Mesenteric fat pad (tissue), 1 donor: ENCODE data around the gene NECAB3. TPM values are rescaled to one million over a fixed set of nuclear protein-coding genes. Genes with fewer than 3 reads are reported as not detected.
A peak's percentile ranks its signal among the peaks of the same experiment; 100 is the strongest.

Source experiments
- DNase-seq: peaks from one replicate; pipeline ENCODE4 v3.0.0-alpha.2; 2020; ENCODE audit warnings: low spot score
- total RNA-seq: library from RNA; stranded (reverse); fragmentation: NEBNext Ultra II Directional; extraction: Animal tissue kit (Norgen Biotek cat#: 25700); gene quantifications from one replicate; pipeline ENCODE4 v1.2.1, GENCODE V29; 2021
- donor health status: DM: yes; HTN: yes; CAD: no.

NECAB3 gene
- total RNA-seq, 1 donor from 2014 or later = 22.5 TPM

DNA sequence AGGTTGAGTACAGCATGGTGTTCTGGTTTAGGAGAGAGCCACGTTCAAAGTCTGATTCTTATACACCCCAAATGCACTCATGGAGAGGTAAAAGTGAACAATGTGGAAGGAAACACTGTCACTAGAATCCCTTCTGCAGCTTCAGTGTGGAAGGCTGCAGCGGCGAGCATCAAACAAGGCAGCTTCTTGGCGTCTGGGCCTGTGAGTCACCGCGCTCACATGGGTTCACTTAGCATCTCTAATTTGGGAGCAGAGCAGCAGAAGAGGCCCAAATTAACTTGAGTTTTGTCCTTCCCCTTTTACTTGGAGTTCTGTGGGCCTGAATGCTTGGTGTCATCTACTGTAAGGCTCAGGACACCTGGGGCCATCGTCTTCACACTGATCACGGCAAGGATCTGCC, 22.9 kb upstream of the NECAB3 start:
- no peak for DNase-seq

DNA sequence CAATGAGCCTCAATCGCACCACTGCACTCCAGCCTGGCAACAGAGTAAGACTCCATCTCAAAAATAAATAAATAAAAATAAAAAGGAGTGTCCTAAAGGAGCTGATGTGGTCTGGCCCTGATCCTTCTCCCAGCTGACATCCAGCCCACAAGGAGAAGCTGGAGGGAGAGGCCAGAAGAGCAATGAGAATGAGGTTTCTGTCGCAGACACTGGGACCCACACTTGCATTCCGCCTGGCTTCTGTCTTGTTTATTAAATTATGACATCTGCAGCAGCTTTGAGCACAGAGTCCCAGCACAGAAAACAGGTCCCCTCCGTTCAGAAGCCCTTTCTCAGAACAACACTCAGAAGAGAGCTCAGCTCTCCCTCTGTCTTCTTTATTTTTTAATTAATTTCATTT, 22.2 kb upstream of the NECAB3 start:
- DNase-seq = no peak

- DNase-seq = no peak
Measured at GRCh38 chr20:33694639-33695012, 20.4 kb upstream of the NECAB3 start.

GRCh38 chr20:33693741-33694638, 19.8 kb upstream of the NECAB3 start:
- no peak for DNase-seq

GRCh38 chr20:33693289-33693688, 19.1 kb upstream of the NECAB3 start:
- DNase-seq = no peak

DNA sequence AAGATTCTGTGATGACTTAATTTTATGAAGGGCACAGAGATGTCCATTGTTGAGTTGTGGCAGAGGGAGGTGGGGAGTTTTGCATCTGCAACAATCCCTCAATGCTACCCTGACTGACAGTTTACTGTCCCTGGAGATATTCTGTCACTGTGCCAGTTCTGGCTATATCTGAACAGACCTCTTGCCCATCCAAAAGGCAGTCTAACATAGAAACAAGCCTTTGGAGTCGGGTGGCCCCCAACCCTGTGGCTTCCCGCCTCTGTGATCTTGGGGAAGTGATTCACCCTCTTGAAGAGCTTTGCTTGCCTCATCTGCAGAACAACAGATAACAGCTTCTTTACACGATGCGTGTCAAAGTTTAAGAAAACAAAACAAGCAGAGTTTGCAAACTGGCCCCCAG, 15.7 kb upstream of the NECAB3 start:
- no peak for DNase-seq

GRCh38 chr20:33689493-33689892, 15.3 kb upstream of the NECAB3 start:
- DNase-seq = no peak

- DNase-seq = no peak
Measured at GRCh38 chr20:33688938-33689424, 14.8 kb upstream of the NECAB3 start.

DNA sequence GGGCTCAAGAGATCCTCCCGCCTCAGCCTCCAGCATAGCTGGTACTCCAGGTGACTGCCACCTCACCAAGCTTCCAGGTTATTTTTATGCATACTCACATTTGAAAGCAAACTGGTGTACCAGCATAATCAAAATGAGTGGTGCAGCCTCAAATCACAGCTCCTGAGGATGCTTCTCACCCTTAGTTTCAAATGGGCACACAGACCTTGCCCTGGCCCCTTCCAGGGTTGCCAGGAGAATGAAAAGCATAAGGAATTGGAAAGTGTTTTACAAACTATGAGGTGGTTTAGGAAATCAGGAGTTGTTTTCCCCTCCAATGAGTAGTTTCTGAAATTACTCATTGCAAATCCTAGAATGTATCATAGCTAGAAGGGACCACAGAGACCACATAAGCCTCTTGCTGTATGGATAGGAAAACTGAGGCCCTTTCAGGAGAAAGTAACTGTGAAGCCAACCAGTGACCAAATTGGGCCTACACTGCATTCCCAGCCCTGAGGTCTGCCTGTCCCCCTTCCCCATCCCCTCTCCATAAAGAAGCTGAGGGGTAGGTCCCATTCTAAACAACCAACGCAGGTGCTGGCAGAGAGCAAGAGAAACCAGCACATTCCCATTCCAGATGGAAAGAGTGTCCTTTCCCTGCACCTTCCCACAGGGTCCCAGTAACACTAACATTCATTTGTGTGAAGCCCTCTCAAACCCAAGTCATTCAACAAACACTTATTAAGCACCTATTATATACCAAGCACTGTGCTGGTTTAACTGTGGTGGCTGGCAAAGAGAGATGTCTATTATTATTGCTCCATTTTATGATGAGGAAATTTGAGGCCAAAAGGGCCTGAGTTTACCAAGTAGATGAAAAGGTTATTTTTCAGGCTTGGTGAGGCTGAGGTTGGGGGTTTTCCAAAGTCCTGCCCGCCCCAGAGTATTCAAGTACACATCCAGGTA, 14.0 kb upstream of the NECAB3 start:
- DNase-seq = no peak

DNA sequence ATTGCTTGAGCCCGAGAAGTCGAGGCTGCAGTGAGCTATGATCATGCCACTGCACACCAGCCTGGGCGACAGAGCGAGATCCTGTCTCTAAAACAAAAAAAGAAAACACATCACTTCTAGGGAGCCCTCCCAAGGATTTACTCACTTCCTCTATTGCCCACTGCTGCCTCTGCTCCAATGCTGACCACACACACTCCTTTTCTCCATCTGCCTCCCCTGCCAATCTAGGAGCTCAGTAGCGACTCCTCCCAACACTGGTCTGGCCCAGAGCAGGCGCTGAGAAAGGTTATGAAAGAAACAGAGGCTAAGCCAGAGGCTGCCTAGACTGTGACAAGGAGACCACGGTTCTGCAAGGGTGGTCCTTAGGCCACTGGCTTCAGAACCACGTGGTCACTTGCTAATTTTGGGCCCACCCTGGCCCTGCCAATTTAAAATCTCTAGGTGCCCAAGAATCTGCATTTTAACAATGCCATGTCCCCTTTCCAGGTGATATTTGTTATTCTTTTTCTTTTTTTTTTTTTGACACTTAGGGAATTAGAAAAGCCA, 13.2 kb upstream of the NECAB3 start:
- DNase-seq = no peak

DNA sequence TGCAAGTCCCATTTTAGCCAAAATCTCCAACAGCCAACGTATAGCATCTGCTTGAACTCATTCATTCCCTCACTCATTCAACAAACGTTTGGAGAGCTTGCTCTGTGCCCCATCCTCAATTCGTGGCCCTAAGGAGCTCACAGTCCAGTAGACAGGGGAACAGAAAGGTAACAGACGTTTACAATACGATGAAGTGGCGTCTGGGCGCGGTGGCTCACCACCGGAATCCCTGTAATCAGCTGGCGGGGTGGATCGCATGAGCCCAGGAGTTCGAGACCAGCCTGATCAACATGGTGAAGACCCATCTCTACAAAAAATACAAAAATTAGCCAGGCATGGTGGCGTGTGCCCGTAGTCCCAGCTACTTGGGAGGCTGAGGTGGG, 12.7 kb upstream of the NECAB3 start:
- no peak for DNase-seq

GRCh38 chr20:33686100-33686983, 12.1 kb upstream of the NECAB3 start, which contains the start of gene E2F1:
TSS of gene E2F1 (minus strand) at chr20:33686385. CDS start at chr20:33686264, 121 bp downstream.
- DNase-seq = peak; percentile 99

DNA sequence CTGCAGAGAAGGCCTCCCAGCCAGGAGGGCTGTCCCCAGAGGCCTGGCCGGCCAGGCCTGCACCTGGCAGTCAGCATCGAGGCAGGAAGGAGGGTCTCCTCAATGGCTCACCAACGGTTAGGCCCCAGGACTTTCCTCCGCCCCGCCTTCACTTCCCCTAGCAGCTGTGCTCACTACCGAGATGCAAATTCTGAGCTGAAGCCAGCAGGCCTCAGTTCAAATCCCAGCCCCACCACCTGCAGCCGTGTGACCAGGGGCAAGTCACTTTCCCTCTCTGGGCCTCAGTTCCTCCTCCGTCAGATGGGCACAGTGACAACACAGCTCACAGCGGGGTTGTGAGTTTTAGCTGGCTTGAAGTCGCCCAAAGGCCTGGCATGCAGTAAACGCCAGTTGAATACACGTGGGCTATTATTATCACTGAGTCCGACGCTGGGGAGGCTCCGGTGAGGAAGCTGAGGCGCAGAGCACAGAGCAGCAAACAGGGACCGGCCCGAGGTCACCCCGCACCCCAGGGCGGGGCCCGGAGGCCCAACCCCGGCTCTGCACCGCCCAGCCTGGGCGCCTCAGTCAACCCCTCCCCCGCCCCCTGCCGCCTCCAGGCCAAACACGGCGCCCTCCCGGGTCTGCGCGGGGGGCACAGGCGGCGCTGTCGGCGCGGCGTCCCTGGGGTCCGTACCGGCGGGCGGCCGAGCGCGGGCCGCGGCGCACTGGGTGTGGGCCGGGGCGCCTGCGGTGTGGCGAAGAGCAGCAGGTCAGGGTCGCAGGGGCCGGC, 11.3 kb upstream of the NECAB3 start:
- DNase-seq = no peak

GRCh38 chr20:33684533-33685327, 10.5 kb upstream of the NECAB3 start:
- no peak for DNase-seq

DNA sequence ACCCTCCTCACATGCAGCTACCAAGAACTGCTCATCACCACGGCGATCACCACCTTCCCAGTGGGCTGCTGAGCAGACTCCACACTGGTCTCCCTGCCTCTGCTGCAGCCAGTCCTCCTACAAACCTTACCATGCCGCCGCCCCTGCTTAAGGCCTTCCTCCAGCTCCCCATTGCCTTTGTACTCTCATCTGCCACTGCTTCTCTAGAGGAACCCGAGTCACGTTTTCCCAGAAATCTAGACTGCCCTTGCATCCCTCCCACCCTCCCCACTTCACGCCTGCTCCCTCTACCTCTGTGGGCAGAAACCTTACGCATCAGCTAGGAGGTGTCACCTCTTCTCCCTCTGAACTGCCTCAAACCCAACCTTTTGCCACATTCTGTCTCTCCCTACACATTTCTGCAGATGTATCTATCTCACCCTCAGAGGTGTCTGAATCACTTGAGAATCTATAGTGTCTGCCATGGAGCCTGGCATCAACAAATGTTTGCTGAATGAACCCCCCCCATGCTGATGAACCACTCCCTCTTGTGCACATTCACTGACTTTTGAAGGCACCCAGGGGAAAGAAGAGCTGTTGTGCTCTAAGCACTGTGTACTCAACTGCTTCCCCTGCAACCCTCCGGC, 7.6 kb upstream of the NECAB3 start:
- DNase-seq = no peak

DNA sequence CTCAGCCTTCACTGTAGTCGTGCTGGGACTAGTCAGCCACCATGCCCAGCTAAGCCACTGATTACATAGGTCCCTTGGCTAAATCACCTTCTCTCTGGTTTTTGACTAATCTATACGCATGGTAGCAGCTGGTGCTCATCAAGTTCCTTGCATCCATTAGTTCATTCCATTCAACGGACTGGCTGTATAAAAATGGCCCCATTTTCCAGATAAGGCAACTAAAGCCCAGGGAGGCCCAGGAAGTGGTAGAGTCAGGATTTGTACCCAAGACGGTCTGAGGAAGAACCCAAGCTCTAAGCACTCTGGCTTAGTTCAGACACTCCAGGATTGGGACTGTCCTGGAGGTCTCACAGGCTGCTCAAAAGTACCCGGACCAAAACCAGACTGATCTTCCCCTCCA, 7.1 kb upstream of the NECAB3 start:
- no peak for DNase-seq

DNA sequence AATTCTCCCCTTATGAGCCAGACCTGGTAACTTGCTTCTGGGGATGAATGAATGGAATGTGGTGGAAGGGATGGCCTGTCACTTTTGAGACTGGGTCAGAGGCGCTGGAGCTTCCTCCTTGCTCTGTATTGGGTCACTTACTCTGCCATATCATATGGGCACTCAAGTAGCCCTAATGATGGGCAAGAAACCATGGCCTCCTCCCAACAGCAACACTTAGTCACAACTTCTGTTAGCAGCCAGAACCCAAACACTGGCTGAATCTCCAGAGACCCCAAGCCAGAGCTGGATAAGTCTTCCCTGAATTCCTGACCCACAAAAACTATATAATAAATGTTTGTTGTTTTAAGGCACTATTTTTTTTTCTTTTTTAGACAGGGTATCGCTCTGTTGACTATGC, 6.5 kb upstream of the NECAB3 start:
- no peak for DNase-seq

DNA sequence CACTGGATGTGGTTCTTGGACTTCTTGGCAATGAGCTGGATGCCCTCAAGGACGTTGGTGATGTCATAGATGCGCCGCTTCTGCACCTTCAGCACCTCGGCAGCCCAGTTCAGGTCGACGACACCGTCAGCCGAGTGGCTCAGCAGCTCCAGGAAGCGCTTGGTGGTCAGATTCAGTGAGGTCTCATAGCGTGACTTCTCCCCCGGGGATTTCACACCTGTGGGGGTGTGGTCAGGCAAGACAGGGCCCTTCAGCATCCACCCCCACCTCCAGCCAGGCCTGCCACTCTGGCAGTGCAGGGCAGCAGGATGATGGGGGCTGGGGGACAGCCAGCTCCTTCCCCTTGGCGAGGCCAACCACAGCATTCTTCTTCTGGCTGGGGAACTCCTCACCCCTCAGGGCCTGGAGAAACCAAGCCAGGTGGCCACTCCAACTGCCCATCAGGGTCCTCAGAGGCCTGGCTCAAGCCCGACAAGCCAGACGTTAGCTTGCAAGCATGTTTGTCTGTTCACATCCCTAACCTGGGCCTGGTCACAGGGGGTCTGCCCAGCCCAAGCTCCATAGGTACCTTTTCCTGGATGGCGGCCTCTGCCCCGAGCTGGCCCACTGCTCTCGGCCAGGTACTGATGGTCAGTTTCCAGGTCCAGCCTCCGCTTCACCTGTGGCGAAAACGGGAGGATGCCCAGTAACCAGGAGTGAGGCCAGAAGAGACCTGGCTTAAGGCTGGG, 5.7 kb upstream of the NECAB3 start:
- DNase-seq = no peak
